GM12801 (cell line): ENCODE measurements around the gene TNXB.

Experiments used
- TF ChIP-seq, protein P1 (sequence below): IDR thresholded peaks from one replicate; pipeline ENCODE4 v1.5.1; 2011; ENCODE audit warnings: control low read depth; ENCODE audit not compliant: insufficient read length; ENCODE audit errors: extremely low read depth

The TNXB gene

DNA sequence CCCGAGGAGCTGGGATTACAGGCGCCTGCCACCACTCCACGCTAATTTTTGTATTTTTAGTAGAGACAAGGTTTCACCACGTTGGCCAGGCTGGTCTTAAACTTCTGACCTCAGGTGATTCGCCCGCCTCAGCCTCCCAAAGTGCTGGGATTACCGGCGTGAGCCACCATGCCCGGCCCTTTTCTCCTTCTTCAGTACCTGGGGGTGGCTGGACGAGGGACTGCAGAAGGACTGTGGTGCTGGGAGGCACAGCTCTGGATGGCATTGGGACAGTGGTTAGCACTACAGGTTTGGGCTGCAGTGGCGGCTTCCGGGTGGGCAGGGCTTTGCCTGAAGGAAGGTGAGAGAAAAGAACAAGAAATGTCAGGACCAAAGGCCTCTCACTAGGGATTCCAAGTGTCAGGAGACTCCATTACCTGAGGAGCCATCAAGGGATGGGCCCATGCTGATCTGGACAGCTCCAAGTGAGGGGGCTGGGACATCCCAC is 11.5 kb upstream of the TNXB start:
- TF ChIP-seq, protein P1, sequence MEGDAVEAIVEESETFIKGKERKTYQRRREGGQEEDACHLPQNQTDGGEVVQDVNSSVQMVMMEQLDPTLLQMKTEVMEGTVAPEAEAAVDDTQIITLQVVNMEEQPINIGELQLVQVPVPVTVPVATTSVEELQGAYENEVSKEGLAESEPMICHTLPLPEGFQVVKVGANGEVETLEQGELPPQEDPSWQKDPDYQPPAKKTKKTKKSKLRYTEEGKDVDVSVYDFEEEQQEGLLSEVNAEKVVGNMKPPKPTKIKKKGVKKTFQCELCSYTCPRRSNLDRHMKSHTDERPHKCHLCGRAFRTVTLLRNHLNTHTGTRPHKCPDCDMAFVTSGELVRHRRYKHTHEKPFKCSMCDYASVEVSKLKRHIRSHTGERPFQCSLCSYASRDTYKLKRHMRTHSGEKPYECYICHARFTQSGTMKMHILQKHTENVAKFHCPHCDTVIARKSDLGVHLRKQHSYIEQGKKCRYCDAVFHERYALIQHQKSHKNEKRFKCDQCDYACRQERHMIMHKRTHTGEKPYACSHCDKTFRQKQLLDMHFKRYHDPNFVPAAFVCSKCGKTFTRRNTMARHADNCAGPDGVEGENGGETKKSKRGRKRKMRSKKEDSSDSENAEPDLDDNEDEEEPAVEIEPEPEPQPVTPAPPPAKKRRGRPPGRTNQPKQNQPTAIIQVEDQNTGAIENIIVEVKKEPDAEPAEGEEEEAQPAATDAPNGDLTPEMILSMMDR: no peak

DNA sequence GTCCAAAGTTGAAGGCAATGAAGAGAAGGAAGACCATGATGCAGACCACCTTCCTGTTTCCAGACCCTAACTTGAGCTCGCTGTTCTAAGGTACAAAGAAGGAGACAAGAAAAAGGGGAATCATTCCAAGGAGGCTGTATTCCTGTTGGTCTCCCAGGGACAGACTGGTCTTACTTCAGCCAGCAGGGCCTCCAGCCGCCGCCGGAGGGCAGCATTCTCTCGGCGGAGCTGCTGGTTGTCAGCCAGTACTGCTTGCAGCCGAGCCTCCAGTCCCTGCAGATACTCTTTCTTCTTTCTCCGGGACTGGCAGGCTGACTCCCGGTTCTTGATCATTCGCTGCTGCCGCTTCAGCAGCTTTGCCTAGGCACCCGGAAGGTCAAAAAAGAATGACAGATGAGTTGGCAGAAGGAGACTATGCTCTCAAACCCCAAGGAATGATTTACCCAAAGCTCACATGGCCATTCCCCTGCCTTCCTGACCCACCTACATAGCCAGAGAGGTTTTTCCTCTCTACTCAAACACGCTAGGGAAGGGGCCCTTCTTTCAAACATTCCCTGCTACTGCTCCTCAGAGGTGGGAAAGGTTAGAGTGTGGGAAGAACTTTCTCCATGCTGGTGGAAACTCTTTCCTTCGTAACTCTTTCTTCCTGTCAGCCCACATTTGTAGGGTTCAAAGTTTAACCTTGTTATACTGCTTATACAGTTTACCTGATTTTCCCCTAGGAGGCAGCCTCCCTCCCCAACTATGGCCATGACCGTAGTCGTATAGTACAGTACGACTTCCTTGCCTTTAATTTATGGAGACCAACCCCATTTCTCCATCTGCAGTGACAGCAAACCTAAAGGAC is 9.9 kb upstream of the TNXB start:
- TF ChIP-seq, protein P1: no peak

DNA sequence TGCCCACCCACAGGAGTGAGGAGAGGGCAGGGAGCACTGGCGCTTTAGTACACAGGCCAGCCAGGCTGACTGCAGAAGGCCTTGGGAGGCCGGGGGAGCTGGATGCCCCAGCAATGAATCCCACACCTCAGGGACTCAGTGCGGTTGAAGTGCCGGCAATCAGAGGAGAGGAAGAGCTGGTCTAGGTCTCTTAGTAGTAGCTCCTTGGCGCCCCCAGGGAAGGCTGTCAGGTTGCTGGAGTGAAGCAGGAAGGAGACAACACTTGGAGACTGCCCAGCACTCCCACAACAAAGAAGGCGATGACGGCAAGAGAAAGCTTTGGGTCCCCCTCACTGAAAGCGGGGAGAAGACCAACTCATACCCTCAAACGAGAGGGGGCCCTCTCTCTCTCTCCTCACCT is 8.3 kb upstream of the TNXB start:
- TF ChIP-seq, protein P1: no peak

DNA sequence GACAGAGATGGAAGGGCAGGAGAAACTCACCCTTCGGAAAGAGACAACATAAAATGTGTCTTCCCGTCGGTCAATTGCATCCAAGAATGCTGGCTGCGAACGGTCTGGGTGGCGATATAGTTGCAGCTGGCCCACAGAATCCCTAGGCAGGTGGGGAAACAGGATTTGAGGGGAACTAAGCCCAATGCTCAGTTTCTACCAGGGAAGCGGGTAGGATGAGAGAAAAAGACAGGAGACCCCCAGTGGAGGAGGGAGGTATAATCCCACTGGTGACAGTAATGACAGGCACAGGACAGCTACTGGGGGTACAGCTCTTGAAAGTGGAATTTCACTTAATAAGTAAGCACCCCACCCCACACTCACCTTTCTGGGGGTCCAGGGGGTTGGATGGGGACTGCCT is 7.5 kb upstream of the TNXB start:
- TF ChIP-seq, protein P1: no peak

DNA sequence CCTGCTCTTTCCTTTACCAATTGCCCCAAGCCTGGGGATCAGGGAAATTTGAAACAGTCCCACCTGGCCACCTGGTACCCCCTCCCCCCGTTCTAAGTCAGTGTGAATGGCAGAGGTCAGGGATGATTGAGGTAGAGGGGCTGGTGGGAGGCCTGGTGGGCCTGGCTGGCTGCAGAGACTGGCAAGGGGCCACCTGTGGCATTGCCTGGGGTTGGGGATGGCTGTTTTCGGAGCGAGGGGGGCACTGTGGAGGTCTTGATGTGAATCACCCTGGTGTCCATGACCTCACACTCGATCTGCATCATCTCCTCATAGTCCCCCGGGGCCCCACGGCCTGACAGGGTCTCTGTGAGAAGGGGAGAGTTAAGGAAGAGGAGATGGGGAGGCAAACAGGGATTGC is 6.5 kb upstream of the TNXB start:
- TF ChIP-seq, protein P1: no peak

DNA sequence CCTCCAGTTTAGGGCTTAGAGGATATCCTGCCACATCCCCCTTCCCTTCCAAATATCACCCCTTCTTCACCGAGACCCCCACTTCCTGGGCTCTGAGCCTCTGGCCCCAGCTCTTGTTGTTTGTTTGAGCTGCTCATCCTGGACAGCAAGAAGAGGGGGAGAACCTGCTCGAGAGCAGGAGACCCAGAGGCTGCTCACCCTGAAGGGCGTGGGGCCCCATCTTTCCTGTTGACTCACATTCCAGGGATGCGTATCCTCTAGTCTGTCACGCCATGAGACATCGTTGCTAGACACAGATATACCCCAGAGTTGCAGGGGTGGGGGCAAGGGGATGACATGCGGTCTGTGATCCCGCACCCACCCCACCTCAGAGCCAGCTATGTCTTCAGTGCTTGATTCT is 5.7 kb upstream of the TNXB start:
- TF ChIP-seq, protein P1: no peak

DNA sequence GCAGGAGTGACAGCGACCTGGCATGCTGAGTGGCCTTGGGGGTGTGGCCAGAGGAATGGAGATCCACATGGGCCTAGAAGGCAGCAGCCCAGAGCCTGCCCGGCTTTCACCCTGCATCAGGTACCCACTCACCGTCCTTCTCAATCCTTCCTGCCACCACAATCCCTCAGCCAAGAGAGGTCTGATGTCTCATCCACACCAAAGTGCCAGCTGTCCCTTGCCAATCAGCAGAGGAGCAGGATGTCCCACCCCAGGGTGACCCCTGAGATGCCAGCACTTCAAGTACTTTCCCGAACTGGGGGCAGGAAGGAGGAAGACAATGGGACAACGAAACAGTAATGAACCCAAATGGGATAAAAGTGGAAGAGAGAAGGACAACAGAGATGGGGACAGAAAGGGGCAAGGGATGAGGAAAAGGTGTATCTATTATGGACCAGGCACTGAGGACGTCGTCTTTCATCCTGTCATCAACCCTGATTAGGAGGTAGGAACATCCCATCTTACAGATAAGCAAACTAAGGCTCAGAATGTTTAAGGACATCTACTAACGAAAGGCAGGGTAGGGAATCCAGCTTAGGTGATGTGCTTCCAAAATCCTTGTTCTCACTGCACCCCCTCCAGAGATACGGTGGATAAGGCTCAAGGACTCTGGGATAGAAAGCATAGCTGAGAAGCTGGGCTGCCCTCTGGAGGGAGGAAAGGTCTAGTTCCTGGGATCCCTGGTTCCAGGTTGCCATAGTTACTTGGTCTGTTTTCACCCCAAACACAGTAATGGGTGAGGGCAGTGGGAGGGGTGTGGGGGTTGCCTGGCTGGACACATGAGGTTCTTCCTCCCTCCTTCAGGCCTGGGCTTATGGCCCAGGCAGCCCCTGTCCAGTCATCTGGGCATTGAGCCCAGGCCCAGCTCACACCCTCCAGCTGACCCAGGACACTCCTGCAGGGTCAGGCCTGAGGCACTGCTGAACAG is 4.5 kb upstream of the TNXB start:
- TF ChIP-seq, protein P1: no peak
